ENCODE data around the gene APOBEC3B.
"Not testable (repeated sequence)": the region's sequence is repeated elsewhere in the genome, so short reads cannot be mapped to it uniquely, and the experiment has no call there.

The APOBEC3B gene

DNA sequence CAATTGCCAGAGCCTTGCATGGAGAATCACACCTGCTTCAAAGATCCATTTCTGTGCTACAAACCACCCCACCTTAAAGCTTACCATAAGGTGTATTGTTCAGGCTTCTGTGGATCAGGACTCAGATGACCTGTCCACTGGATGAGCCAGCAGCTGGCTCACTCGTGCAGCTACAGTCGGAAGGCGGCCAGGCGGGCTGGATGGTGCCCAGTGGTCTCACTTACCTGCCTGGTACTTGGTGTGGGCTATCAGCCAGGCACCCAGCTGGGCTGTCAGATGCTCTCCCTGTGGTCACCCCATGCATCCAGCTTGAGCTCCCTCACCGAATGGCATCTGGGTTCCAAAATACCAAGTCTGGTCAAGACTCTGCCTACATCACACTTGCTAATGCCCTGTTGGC is 10.9 kb upstream of the APOBEC3B start:
- TF ChIP-seq, protein P1, sequence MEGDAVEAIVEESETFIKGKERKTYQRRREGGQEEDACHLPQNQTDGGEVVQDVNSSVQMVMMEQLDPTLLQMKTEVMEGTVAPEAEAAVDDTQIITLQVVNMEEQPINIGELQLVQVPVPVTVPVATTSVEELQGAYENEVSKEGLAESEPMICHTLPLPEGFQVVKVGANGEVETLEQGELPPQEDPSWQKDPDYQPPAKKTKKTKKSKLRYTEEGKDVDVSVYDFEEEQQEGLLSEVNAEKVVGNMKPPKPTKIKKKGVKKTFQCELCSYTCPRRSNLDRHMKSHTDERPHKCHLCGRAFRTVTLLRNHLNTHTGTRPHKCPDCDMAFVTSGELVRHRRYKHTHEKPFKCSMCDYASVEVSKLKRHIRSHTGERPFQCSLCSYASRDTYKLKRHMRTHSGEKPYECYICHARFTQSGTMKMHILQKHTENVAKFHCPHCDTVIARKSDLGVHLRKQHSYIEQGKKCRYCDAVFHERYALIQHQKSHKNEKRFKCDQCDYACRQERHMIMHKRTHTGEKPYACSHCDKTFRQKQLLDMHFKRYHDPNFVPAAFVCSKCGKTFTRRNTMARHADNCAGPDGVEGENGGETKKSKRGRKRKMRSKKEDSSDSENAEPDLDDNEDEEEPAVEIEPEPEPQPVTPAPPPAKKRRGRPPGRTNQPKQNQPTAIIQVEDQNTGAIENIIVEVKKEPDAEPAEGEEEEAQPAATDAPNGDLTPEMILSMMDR (IDR thresholded peaks at IDR 0.05; ENCODE audit: low read depth, low read length), result no peak

DNA sequence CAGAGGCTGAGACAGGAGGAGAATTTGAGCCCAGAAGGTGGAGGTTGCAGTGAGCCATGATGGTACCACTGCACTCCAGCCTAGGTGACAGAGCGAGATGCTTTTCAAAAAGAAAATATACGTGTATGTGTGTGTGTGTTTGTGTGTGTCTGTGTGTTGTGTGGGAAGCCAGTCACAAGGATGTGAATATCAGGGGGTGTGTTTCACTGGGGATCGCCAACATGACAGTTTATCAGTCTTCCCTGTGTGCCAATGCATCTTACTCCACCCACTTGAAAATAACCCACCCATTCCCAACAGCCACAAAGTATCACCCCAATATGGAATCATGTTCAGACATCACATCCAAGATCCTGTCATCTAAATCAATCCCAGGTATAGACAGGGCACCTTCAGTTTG is 10.4 kb upstream of the APOBEC3B start:
- no peak for DNase-seq (ENCODE audit: extremely low read depth, low read depth)
- TF ChIP-seq, protein P1 (IDR thresholded peaks at IDR 0.05; ENCODE audit: low read depth, low read length), result no peak

More for the DNA sequence above, 10.9 kb upstream of the APOBEC3B start:
- no peak for DNase-seq (ENCODE audit: extremely low read depth, low read depth)

DNA sequence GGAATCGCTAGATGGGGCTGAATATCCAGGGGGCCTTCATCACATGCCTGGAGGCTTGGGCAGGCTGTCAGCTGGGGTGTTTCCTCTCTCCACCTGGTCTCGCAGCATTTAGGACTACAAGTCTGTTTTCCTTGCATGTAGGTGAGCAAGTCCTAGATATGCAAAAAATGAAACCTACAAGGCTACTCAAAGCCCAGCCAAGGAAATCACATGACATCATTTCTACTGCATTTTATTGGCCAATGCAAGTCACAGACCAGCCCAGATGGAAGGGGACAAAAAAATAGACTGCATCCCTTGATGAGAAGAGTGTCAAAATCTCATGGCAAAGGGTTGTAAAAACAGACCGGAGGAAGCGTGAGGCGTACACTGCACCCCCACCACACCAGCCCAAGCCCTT is 9.6 kb upstream of the APOBEC3B start:
- TF ChIP-seq, protein P1 (IDR thresholded peaks at IDR 0.05; ENCODE audit: low read depth, low read length), result no peak
- DNase-seq (ENCODE audit: extremely low read depth, low read depth), result no peak

DNA sequence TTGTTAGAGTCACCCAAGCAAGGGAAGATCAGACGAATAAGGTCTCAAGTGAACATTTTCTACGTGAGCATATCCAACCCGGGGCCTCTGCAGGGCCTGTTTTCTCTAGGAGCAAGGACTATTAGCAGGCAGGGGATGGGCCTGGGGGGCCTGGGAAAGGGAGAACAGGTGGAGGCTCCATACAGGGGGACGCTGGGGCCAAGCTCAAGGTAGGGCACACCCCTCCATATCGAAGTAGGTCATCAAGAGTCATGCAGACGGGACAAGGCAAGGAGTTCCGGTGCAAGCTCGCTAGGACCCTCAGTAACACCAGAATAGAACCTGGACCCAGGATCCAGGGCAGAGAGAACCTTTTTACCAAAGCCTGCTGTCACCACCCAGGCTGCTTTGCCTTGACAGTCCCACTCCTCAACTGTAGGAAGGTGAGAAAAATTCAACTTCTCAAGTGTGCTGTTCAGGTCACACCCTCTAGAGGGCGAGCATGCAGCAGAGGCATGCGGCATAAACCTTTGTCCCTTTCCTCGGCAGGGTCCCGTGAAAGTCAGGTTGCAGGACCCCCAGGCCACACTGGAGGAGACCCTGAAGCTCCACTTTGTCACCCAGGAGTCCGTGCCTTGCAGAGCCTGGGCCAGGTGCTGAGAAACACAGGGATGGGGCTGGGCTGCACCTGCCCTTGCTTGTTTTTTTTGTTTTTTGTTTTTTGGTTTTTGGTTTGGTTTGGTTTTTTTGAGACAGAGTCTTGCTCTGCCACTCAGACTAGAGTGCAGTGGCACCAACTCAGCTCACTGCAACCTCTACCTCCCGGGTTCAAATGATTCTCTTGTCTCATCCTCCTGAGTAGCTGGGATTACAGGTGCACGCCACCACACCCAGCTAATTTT is 8.6 kb upstream of the APOBEC3B start:
- DNase-seq (ENCODE audit: extremely low read depth, low read depth), result no peak
- TF ChIP-seq, protein P1 (IDR thresholded peaks at IDR 0.05; ENCODE audit: low read depth, low read length), result peak; percentile 87

DNA sequence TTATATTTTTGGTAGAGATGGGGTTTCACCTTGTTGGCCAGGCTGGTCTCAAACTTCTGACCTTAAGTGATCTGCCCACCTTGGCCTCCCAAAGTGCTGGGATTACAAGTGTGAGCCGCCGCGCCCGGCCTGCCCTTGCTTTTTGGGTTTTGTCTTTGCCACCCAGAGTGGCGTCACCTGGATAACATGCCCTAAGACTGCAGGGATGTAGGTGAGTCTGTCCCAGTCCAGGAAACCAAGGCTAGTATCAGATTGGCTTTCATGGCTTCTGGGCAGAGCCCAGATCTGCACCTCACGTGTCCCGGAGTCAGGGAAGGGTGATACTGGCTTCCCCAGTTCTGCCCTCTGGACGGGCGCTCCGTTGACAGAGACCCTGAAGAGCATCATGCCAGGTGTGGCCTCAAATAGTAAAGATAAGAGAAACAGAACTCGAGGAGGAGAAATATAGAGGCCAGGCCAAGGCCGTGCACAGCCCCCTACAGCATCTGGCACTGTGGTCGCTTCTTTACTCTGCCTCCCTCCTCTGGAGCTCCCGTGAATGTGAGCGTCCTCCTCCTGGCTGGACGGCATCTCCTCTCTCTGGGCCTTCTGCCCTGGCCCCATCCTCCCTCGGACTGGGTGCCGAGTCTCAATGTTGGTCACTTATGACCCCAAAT is 7.8 kb upstream of the APOBEC3B start:
- TF ChIP-seq, protein P1 (IDR thresholded peaks at IDR 0.05; ENCODE audit: low read depth, low read length), result no peak
- DNase-seq (ENCODE audit: extremely low read depth, low read depth), result no peak

DNA sequence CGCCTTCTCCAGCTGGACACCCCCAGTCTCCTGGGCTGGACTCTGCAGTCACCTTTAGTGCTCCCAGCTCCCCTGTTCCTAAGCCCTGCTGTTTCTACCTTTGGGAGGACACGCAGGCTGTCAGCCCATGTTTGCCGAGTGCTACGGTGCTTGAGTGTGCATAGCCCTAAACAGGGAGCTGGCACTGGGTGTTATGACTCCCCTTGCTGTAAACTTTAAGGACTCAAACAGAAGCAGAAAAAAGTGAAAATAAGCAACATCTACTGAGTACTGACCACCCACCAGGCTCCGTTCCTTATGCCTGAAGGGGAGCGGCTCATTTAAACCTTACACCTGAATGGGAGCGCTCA is 7.3 kb upstream of the APOBEC3B start:
- DNase-seq (ENCODE audit: extremely low read depth, low read depth), result no peak
- TF ChIP-seq, protein P1 (IDR thresholded peaks at IDR 0.05; ENCODE audit: low read depth, low read length), result no peak

DNA sequence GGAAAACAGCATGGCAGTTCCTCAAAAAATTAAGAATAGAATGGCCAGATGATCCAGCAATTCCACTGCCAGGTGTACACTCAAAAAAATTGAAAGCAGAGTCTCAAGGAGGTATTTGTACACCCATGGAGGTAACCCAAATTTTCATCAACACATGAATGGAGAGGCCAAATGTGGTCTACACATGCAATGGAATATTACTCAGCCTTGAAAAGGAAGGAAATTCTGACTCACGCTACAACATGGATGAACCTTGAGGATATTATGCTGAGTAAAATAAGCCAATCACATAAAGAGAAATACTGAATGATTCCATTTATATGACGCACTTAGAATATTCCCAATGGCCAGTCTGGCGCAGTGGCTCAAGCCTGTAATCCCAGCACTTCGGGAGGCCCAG is 4.9 kb upstream of the APOBEC3B start:
- not testable (repeated sequence) for DNase-seq (ENCODE audit: extremely low read depth, low read depth)

DNA sequence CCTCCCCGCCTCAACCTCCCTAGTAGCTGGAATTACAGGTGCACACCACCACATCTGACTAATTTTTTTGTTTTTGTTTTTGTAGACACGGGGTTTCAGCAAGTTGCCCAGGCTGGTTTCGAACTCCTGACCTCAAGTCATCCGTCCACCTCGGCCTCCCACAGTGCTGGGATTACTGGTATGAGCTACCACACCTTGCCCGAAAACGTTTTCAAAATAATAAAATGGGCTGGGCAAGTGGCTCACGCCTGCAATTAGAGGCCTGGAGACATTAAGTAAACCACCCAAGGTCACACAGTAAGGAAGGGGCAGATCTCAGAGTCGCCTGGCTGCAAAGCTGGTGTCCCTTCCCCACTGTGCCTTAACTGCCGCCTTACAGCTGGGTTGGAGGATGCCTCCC is 1.6 kb upstream of the APOBEC3B start:
- DNase-seq (ENCODE audit: extremely low read depth, low read depth), result not testable (repeated sequence)

Data from AG09319 (cell line).